ENCODE measurements around the gene WDFY2. TPM values are rescaled to one million over a fixed set of nuclear protein-coding genes. Genes with fewer than 3 reads are reported as not detected.

WDFY2 gene
- total RNA-seq, 5 donors from 2014 or later (not counting 1 experiment from before 2014, with no cell fraction given), result 18.2 to 28.3 (median 20.0) TPM

GRCh38 chr13:51782026-51782710, 197.9 kb downstream of the WDFY2 start:
- Histone ChIP-seq H3K9me3 (no peaks in the 10 kb centered on the region), H3K4me3 (ENCODE audit: control insufficient read depth in 1 of 2, extremely low read depth in 1 of 2, low read length in 1 of 2) (no peak overlapping the region), H3K4me1 (ENCODE audit: control insufficient read depth in 1 of 2, extremely low read depth in 1 of 2, insufficient read depth in 2 of 2, low read length in 2 of 2) (peaks cover 0 to under 1% of the 10 kb centered on the region in 2 experiments), H3K36me3 (ENCODE audit: control insufficient read depth in 2 of 2, extremely low read depth in 1 of 2, insufficient read depth in 1 of 2, low read length in 1 of 2) (peaks cover 4 to 5% of the 10 kb centered on the region in 2 donors), H3K27me3 (replicated peaks in 1 of 2; ENCODE audit: control insufficient read depth in 2 of 2, extremely low read depth in 1 of 2, insufficient read depth in 2 of 2, low read length in 1 of 2) (no peaks in the 10 kb centered on the region), H3K27ac (ENCODE audit: low read length) (no peak overlapping the region)
- H3K9me3 Mint-ChIP-seq, result no peaks in the 10 kb centered on the region
- H3K27me3 Mint-ChIP-seq, result no peaks in the 10 kb centered on the region
- H3K36me3 Mint-ChIP-seq, result peaks cover 32% of the 10 kb centered on the region
- peak overlapping the region in 1 of 2 donors; percentile 21 for H3K27ac Mint-ChIP-seq
- WGBS (ENCODE audit: insufficient coverage), result 93% methylated on average over 14 of the region's 15 CpGs
- DNase-seq, result no peak
- CTCF ChIA-PET, result interaction anchor here in 1 of 2 donors (1.4 kb wide), 1 partner anchor 16 kb away, joined by 3 read pairs; no protein-coding TSS in a partner anchor
- no peak for ATAC-seq (replicated peaks in 1 of 4)
- POLR2A ChIA-PET, result no interaction called here
- H3K4me1 Mint-ChIP-seq, result peaks cover 4 to 5% (median 5%) of the 10 kb centered on the region in 3 donors
- no peak overlapping the region for H3K4me3 Mint-ChIP-seq

GRCh38 chr13:51783428-51784094, 199.3 kb downstream of the WDFY2 start:
- Mint-ChIP-seq H3K27me3 (no peaks in the 10 kb centered on the region), H3K4me1 (peaks cover 5 to 6% (median 5%) of the 10 kb centered on the region in 3 donors), H3K27ac (no peak overlapping the region), H3K36me3 (peaks cover 35% of the 10 kb centered on the region), H3K4me3 (no peak overlapping the region), H3K9me3 (no peaks in the 10 kb centered on the region)
- H3K4me3 ChIP-seq (ENCODE audit: control insufficient read depth in 1 of 2, extremely low read depth in 1 of 2, low read length in 1 of 2), result no peak overlapping the region
- ChIA-PET CTCF (interaction anchor here in 1 of 2 donors (0.6 to 1.4 kb wide), 2 partner anchors 14 to 339 kb away, joined by 3 to 4 read pairs; no protein-coding TSS in a partner anchor), POLR2A (no interaction called here)
- no peak overlapping the region for H3K27ac ChIP-seq (ENCODE audit: low read length)
- H3K4me1 ChIP-seq (ENCODE audit: control insufficient read depth in 1 of 2, extremely low read depth in 1 of 2, insufficient read depth in 2 of 2, low read length in 2 of 2), result peaks cover 0 to 4% of the 10 kb centered on the region in 2 experiments
- no peak for DNase-seq
- no peaks in the 10 kb centered on the region for H3K9me3 ChIP-seq
- WGBS (ENCODE audit: insufficient coverage), result 100% methylated on average over 2 of the region's 9 CpGs
- H3K27me3 ChIP-seq (replicated peaks in 1 of 2; ENCODE audit: control insufficient read depth in 2 of 2, extremely low read depth in 1 of 2, insufficient read depth in 2 of 2, low read length in 1 of 2), result no peaks in the 10 kb centered on the region
- no peak for ATAC-seq (replicated peaks in 1 of 4)
- H3K36me3 ChIP-seq (ENCODE audit: control insufficient read depth in 2 of 2, extremely low read depth in 1 of 2, insufficient read depth in 1 of 2, low read length in 1 of 2), result peaks cover 4 to 7% of the 10 kb centered on the region in 2 donors

GRCh38 chr13:51784097-51784496, 199.8 kb downstream of the WDFY2 start:
- no peak overlapping the region for H3K27ac ChIP-seq (ENCODE audit: low read length)
- peaks cover 4 to 7% of the 10 kb centered on the region in 2 donors for H3K36me3 ChIP-seq (ENCODE audit: control insufficient read depth in 2 of 2, extremely low read depth in 1 of 2, insufficient read depth in 1 of 2, low read length in 1 of 2)
- H3K27me3 ChIP-seq (replicated peaks in 1 of 2; ENCODE audit: control insufficient read depth in 2 of 2, extremely low read depth in 1 of 2, insufficient read depth in 2 of 2, low read length in 1 of 2), result no peaks in the 10 kb centered on the region
- Mint-ChIP-seq H3K4me3 (no peak overlapping the region), H3K27me3 (no peaks in the 10 kb centered on the region), H3K27ac (no peak overlapping the region), H3K4me1 (peaks cover 5 to 6% (median 5%) of the 10 kb centered on the region in 3 donors), H3K36me3 (peaks cover 37% of the 10 kb centered on the region), H3K9me3 (no peaks in the 10 kb centered on the region)
- CTCF ChIA-PET, result interaction anchor here in 1 of 2 donors (0.6 kb wide), 1 partner anchor 339 kb away, joined by 4 read pairs; no protein-coding TSS in a partner anchor
- ATAC-seq (replicated peaks in 1 of 4) (no peak), DNase-seq (no peak)
- no peaks in the 10 kb centered on the region for H3K9me3 ChIP-seq
- POLR2A ChIA-PET, result no interaction called here
- 86% methylated on average over 1 of the region's 1 CpG for WGBS (ENCODE audit: insufficient coverage)
- peaks cover 0 to 4% of the 10 kb centered on the region in 2 experiments for H3K4me1 ChIP-seq (ENCODE audit: control insufficient read depth in 1 of 2, extremely low read depth in 1 of 2, insufficient read depth in 2 of 2, low read length in 2 of 2)
- no peak overlapping the region for H3K4me3 ChIP-seq (ENCODE audit: control insufficient read depth in 1 of 2, extremely low read depth in 1 of 2, low read length in 1 of 2)

- Mint-ChIP-seq H3K27ac (no peak overlapping the region), H3K36me3 (peaks cover 48% of the 10 kb centered on the region), H3K27me3 (no peaks in the 10 kb centered on the region), H3K4me3 (no peak overlapping the region), H3K9me3 (no peaks in the 10 kb centered on the region), H3K4me1 (peaks cover 5 to 6% (median 5%) of the 10 kb centered on the region in 3 donors)
- CTCF ChIA-PET, result interaction anchor here in 1 of 2 donors (0.6 kb wide), 1 partner anchor 346 kb away, joined by 4 read pairs; no protein-coding TSS in a partner anchor
- WGBS (ENCODE audit: insufficient coverage), result 81% methylated on average over 6 of the region's 12 CpGs
- DNase-seq, result no peak
- peaks cover 2 to 11% of the 10 kb centered on the region in 2 donors for H3K36me3 ChIP-seq (ENCODE audit: control insufficient read depth in 2 of 2, extremely low read depth in 1 of 2, insufficient read depth in 1 of 2, low read length in 1 of 2)
- H3K9me3 ChIP-seq, result no peaks in the 10 kb centered on the region
- ATAC-seq (replicated peaks in 1 of 4), result peak in 1 of 4 experiments; percentile 24
- H3K4me1 ChIP-seq (ENCODE audit: control insufficient read depth in 1 of 2, extremely low read depth in 1 of 2, insufficient read depth in 2 of 2, low read length in 2 of 2), result peaks cover 0 to 4% of the 10 kb centered on the region in 2 experiments
- H3K27me3 ChIP-seq (replicated peaks in 1 of 2; ENCODE audit: control insufficient read depth in 2 of 2, extremely low read depth in 1 of 2, insufficient read depth in 2 of 2, low read length in 1 of 2), result no peaks in the 10 kb centered on the region
- POLR2A ChIA-PET, result no interaction called here
- no peak overlapping the region for H3K27ac ChIP-seq (ENCODE audit: low read length)
- H3K4me3 ChIP-seq (ENCODE audit: control insufficient read depth in 1 of 2, extremely low read depth in 1 of 2, low read length in 1 of 2), result no peak overlapping the region
These were observed 201.6 kb downstream of the WDFY2 start for GRCh38 chr13:51785712-51786424.

GRCh38 chr13:51786425-51787265, 202.4 kb downstream of the WDFY2 start:
- CTCF ChIA-PET, result no interaction called here
- peaks cover 5 to 6% (median 6%) of the 10 kb centered on the region in 3 donors for H3K4me1 Mint-ChIP-seq
- 90% methylated on average over 2 of the region's 10 CpGs for WGBS (ENCODE audit: insufficient coverage)
- no peaks in the 10 kb centered on the region for H3K27me3 Mint-ChIP-seq
- peaks cover 50% of the 10 kb centered on the region for H3K36me3 Mint-ChIP-seq
- DNase-seq (no peak), ATAC-seq (replicated peaks in 1 of 4) (no peak)
- Histone ChIP-seq H3K27me3 (replicated peaks in 1 of 2; ENCODE audit: control insufficient read depth in 2 of 2, extremely low read depth in 1 of 2, insufficient read depth in 2 of 2, low read length in 1 of 2) (no peaks in the 10 kb centered on the region), H3K36me3 (ENCODE audit: control insufficient read depth in 2 of 2, extremely low read depth in 1 of 2, insufficient read depth in 1 of 2, low read length in 1 of 2) (peaks cover 2 to 11% of the 10 kb centered on the region in 2 donors), H3K4me1 (ENCODE audit: control insufficient read depth in 1 of 2, extremely low read depth in 1 of 2, insufficient read depth in 2 of 2, low read length in 2 of 2) (peaks cover 0 to 4% of the 10 kb centered on the region in 2 experiments), H3K9me3 (no peaks in the 10 kb centered on the region), H3K27ac (ENCODE audit: low read length) (no peak overlapping the region), H3K4me3 (ENCODE audit: control insufficient read depth in 1 of 2, extremely low read depth in 1 of 2, low read length in 1 of 2) (no peak overlapping the region)
- H3K27ac Mint-ChIP-seq, result no peak overlapping the region
- POLR2A ChIA-PET, result interaction anchor here in 1 of 2 donors (0.5 kb wide), 1 partner anchor 237 kb away, joined by 6 read pairs; no protein-coding TSS in a partner anchor
- no peaks in the 10 kb centered on the region for H3K9me3 Mint-ChIP-seq
- no peak overlapping the region for H3K4me3 Mint-ChIP-seq

Data from T-cell (primary cell).